HEK293 (cell line): Measurements from ENCODE around the gene CALR3.
A peak's percentile ranks its signal among the peaks of the same experiment; 100 is the strongest.

ENCODE experiments used
- CTCF ChIA-PET: fragments of 350-600 bp; formaldehyde crosslinking; extraction: SDS; loops from one replicate; lab custom pipeline; 2021; ENCODE audit warnings: antibody characterized with exemption; lab: Yijun Ruan, JAX
- POLR2A ChIA-PET: fragments of 300-600 bp; formaldehyde crosslinking; extraction: SDS; loops from one replicate; lab custom pipeline; 2020; ENCODE audit warnings: antibody characterized with exemption, inconsistent platforms; lab: Yijun Ruan, JAX
- H3K27ac ChIP-seq: fragments of 200-500 bp; sonication (Bioruptor generic); 2 replicates; pipeline ENCODE4 v1.5.1; 2014; ENCODE audit warnings: low read depth, low read length, control low read depth, inconsistent platforms; ENCODE audit errors: extremely low read depth
- H3K36me3 ChIP-seq, 2 experiments: fragments of 200-500 bp in 1 of 2; sonication (Bioruptor generic) in 1 of 2; 1 replicate in 1 of 2; 2 replicates in 1 of 2; pipeline ENCODE4 v1.5.1; 2014 to 2017; ENCODE audit warnings: inconsistent platforms in 2 of 2, low read length in 2 of 2; ENCODE audit not compliant: control insufficient read depth in 2 of 2, insufficient read depth in 1 of 2
- H3K4me1 ChIP-seq: fragments of 200-500 bp; sonication (Bioruptor generic); 2 replicates; pipeline ENCODE4 v1.5.1; 2014; ENCODE audit warnings: mild to moderate bottlenecking, low read length, inconsistent platforms; ENCODE audit not compliant: control insufficient read depth, insufficient read depth
- H3K4me3 ChIP-seq: 2 replicates; pipeline ENCODE4 v1.5.1; 2011; ENCODE audit warnings: low read depth, mild to moderate bottlenecking, control low read depth, low read length, moderate library complexity
- H3K9me3 ChIP-seq: fragments of 200-500 bp; sonication (Bioruptor generic); 2 replicates; pipeline ENCODE4 v1.5.1; 2014; ENCODE audit warnings: low read depth, low read length, inconsistent platforms; ENCODE audit not compliant: control insufficient read depth, insufficient read depth
- GLI4 ChIP-seq: fragments of 450-650 bp; formaldehyde crosslinking; IDR thresholded peaks from 2 replicates; pipeline ENCODE4 v1.5.1; 2016; ENCODE audit warnings: missing biosample characterization, missing genetic modification characterization
- MYNN ChIP-seq: fragments of 450-650 bp; formaldehyde crosslinking; IDR thresholded peaks from 2 replicates; pipeline ENCODE4 v1.5.1; 2016; ENCODE audit warnings: missing biosample characterization, missing genetic modification characterization, borderline replicate concordance
- SALL2 ChIP-seq: fragments of 450-650 bp; formaldehyde crosslinking; IDR thresholded peaks from 2 replicates; pipeline ENCODE4 v1.5.0; 2017; ENCODE audit warnings: missing biosample characterization, mild to moderate bottlenecking, missing genetic modification characterization, borderline replicate concordance
- SP2 ChIP-seq: fragments of 450-650 bp; formaldehyde crosslinking; IDR thresholded peaks from 2 replicates; pipeline ENCODE4 v1.5.1; 2016; ENCODE audit warnings: missing biosample characterization, missing genetic modification characterization
- YY1 ChIP-seq: fragments of 450-650 bp; formaldehyde crosslinking; IDR thresholded peaks from 2 replicates; pipeline ENCODE4 v1.5.1; 2018; ENCODE audit warnings: missing biosample characterization, missing genetic modification characterization
- ZBTB17 ChIP-seq: fragments of 450-650 bp; formaldehyde crosslinking; IDR thresholded peaks from 2 replicates; pipeline ENCODE4 v1.5.1; 2016; ENCODE audit warnings: missing biosample characterization, missing genetic modification characterization
- ZFHX2 ChIP-seq: fragments of 450-650 bp; formaldehyde crosslinking; conservative IDR thresholded peaks from 2 replicates; pipeline ENCODE4 v1.5.1; 2016; ENCODE audit warnings: missing biosample characterization, missing genetic modification characterization
- ZFP37 ChIP-seq: fragments of 450-650 bp; formaldehyde crosslinking; IDR thresholded peaks from 2 replicates; pipeline ENCODE4 v1.5.1; 2016; ENCODE audit warnings: missing biosample characterization, missing genetic modification characterization
- ZFP69B ChIP-seq: fragments of 450-650 bp; formaldehyde crosslinking; IDR thresholded peaks from 2 replicates; pipeline ENCODE4 v1.5.1; 2016; ENCODE audit warnings: missing biosample characterization, missing genetic modification characterization
- ZNF335 ChIP-seq: fragments of 450-650 bp; formaldehyde crosslinking; conservative IDR thresholded peaks from 2 replicates; pipeline ENCODE4 v1.5.1; 2016; ENCODE audit warnings: missing biosample characterization, missing genetic modification characterization
- ZNF354C ChIP-seq: fragments of 450-650 bp; formaldehyde crosslinking; IDR thresholded peaks from 2 replicates; pipeline ENCODE4 v1.5.1; 2016; ENCODE audit warnings: missing biosample characterization, missing genetic modification characterization, low read depth, borderline replicate concordance
- ZNF394 ChIP-seq: fragments of 450-650 bp; formaldehyde crosslinking; IDR thresholded peaks from 2 replicates; pipeline ENCODE4 v1.5.1; 2016; ENCODE audit warnings: missing biosample characterization, missing genetic modification characterization, mild to moderate bottlenecking, moderate library complexity, borderline replicate concordance
- ZNF423 ChIP-seq: fragments of 450-650 bp; formaldehyde crosslinking; IDR thresholded peaks from 2 replicates; pipeline ENCODE4 v1.5.1; 2016; ENCODE audit warnings: missing biosample characterization, missing genetic modification characterization
- ZNF48 ChIP-seq: fragments of 450-650 bp; formaldehyde crosslinking; IDR thresholded peaks from 2 replicates; pipeline ENCODE4 v1.5.1; 2016; ENCODE audit warnings: missing biosample characterization, missing genetic modification characterization
- ZNF510 ChIP-seq: fragments of 450-650 bp; formaldehyde crosslinking; IDR thresholded peaks from 2 replicates; pipeline ENCODE4 v1.5.1; 2018; ENCODE audit warnings: mild to moderate bottlenecking, missing genetic modification characterization, missing biosample characterization; ENCODE audit not compliant: insufficient replicate concordance
- ZNF555 ChIP-seq: fragments of 450-650 bp; formaldehyde crosslinking; conservative IDR thresholded peaks from 2 replicates; pipeline ENCODE4 v1.5.1; 2017; ENCODE audit warnings: missing biosample characterization, mild to moderate bottlenecking, missing genetic modification characterization, inconsistent platforms
- ZNF560 ChIP-seq: fragments of 450-650 bp; formaldehyde crosslinking; IDR thresholded peaks from 2 replicates; pipeline ENCODE4 v1.5.1; 2017; ENCODE audit warnings: missing biosample characterization, missing genetic modification characterization, borderline replicate concordance
- TF ChIP-seq, protein P1 (sequence below): fragments of 450-650 bp; formaldehyde crosslinking; IDR thresholded peaks from 2 replicates; pipeline ENCODE4 v1.5.1; 2016; ENCODE audit warnings: missing biosample characterization, missing genetic modification characterization, low read depth
- TF ChIP-seq, protein P2 (sequence below): fragments of 450-650 bp; formaldehyde crosslinking; conservative IDR thresholded peaks from 2 replicates; pipeline ENCODE4 v1.5.1; 2016; ENCODE audit warnings: low read depth, missing biosample characterization, missing genetic modification characterization

CALR3 gene

GRCh38 chr19:16542045-16542909, 46.3 kb upstream of the CALR3 start, which contains the start of gene CHERP (continued):
- TF ChIP-seq ZFHX2 (0 out of 2 replicates have a peak, but pooled peaks have one; percentile 33), ZNF555 (tag by site-specific recombination) (no peak), ZNF48 (no peak), ZNF335 (tag by site-specific recombination) (peak; percentile 85), MYNN (tag by site-specific recombination) (no peak), GLI4 (no peak), YY1 (no peak; the same call in 1 of the 2 replicates), ZNF560 (tag by site-specific recombination) (no peak), SP2 (tag by site-specific recombination) (peak; percentile 89), SALL2 (tag by site-specific recombination) (no peak), ZNF354C (tag by site-specific recombination) (no peak)
- TF ChIP-seq, protein P1, sequence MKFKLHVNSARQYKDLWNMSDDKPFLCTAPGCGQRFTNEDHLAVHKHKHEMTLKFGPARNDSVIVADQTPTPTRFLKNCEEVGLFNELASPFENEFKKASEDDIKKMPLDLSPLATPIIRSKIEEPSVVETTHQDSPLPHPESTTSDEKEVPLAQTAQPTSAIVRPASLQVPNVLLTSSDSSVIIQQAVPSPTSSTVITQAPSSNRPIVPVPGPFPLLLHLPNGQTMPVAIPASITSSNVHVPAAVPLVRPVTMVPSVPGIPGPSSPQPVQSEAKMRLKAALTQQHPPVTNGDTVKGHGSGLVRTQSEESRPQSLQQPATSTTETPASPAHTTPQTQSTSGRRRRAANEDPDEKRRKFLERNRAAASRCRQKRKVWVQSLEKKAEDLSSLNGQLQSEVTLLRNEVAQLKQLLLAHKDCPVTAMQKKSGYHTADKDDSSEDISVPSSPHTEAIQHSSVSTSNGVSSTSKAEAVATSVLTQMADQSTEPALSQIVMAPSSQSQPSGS (tag by site-specific recombination), result no peak
- TF ChIP-seq, protein P2, sequence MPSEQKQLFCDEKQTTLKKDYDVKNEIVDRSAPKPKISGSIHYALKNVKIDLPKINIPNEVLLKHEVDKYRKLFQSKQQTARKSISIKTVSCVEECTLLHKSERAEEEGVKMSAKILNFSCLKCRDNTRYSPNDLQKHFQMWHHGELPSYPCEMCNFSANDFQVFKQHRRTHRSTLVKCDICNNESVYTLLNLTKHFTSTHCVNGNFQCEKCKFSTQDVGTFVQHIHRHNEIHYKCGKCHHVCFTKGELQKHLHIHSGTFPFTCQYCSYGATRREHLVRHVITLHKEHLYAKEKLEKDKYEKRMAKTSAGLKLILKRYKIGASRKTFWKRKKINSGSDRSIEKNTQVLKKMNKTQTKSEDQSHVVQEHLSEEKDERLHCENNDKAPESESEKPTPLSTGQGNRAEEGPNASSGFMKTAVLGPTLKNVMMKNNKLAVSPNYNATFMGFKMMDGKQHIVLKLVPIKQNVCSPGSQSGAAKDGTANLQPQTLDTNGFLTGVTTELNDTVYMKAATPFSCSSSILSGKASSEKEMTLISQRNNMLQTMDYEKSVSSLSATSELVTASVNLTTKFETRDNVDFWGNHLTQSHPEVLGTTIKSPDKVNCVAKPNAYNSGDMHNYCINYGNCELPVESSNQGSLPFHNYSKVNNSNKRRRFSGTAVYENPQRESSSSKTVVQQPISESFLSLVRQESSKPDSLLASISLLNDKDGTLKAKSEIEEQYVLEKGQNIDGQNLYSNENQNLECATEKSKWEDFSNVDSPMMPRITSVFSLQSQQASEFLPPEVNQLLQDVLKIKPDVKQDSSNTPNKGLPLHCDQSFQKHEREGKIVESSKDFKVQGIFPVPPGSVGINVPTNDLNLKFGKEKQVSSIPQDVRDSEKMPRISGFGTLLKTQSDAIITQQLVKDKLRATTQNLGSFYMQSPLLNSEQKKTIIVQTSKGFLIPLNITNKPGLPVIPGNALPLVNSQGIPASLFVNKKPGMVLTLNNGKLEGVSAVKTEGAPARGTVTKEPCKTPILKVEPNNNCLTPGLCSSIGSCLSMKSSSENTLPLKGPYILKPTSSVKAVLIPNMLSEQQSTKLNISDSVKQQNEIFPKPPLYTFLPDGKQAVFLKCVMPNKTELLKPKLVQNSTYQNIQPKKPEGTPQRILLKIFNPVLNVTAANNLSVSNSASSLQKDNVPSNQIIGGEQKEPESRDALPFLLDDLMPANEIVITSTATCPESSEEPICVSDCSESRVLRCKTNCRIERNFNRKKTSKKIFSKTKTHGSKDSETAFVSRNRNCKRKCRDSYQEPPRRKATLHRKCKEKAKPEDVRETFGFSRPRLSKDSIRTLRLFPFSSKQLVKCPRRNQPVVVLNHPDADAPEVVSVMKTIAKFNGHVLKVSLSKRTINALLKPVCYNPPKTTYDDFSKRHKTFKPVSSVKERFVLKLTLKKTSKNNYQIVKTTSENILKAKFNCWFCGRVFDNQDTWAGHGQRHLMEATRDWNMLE (tag by site-specific recombination), result peak; percentile 78
- TF ChIP-seq, all 188 proteins: peak for 46

DNA sequence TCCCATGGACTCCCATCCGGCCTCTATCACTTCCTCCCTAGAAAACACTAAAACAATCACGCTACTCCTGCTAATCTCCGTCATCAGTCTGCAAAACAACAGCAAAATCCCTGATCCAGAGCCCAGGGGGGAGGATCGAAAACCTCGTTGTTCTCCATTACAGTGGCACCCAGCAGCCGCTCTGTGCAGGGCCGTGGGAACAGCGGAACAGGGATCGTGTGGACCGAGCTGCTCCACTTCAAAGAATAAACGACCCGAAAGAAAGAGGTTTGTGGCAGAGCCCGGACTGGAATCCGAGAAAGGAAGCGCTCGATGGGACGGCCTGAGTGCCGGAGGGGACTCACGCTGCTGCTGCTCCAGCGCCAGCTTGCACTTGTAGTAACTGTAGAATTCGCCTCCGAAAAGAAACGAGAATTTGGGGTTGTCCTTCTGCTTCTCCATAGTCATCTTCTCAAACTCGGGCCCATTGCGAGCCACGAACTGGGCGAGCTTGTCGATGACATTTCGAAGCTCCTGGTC, 45.6 kb upstream of the CALR3 start:
- Histone ChIP-seq H3K4me3 (peak overlapping the region; percentile 96), H3K9me3 (no peaks in the 10 kb centered on the region), H3K36me3 (peaks cover 26 to 45% of the 10 kb centered on the region in 2 experiments; a peak in 2 of 3 replicates), H3K4me1 (peaks cover 2% of the 10 kb centered on the region; the same call in 1 of the 2 replicates), H3K27ac (peak overlapping the region; percentile 78)
- TF ChIP-seq ZFP37 (tag by site-specific recombination) (0 out of 2 replicates have a peak, but pooled peaks have one; percentile 41), ZBTB17 (tag by site-specific recombination) (peak; percentile 32), ZNF335 (tag by site-specific recombination) (peak; percentile 97), ZFP69B (tag by site-specific recombination) (0 out of 2 replicates have a peak, but pooled peaks have one; percentile 16), ZNF423 (tag by site-specific recombination) (no peak), ZNF510 (tag by site-specific recombination) (no peak), ZNF394 (tag by site-specific recombination) (peak; percentile 73; the same call in 1 of the 2 replicates)
- POLR2A ChIA-PET, result interaction anchor here (0.5 to 0.6 kb wide), 2 partner anchors 85 to 724 kb away, joined by 3 to 5 read pairs; no protein-coding TSS in a partner anchor
- CTCF ChIA-PET, result no interaction called here
